Activated CD8-positive, alpha-beta T cell treated with anti-CD3 and anti-CD28 coated beads for 36 hours (primary cell): Measurements from ENCODE around the gene IL13RA1. TPM values are rescaled to one million over a fixed set of nuclear protein-coding genes. Genes with fewer than 3 reads are reported as not detected.
"Not testable (repeated sequence)": the region's sequence is repeated elsewhere in the genome, so short reads cannot be mapped to it uniquely, and the experiment has no call there.

Experiments
- ATAC-seq: fragments of 200-7000 bp; cut with Tn5 transposase; one replicate; pipeline ENCODE4 v1.10.0; 2021; ENCODE audit warnings: mild to moderate bottlenecking, moderate library complexity
- CTCF ChIA-PET: fragments of 350-600 bp; sonication (Branson Sonifier 250); formaldehyde crosslinking; loops from one replicate; lab custom pipeline; 2021; ENCODE audit warnings: antibody characterized with exemption; lab: Charles Lee
- POLR2A ChIA-PET: fragments of 350-600 bp; sonication (Branson Sonifier 250); formaldehyde crosslinking; loops from one replicate; lab custom pipeline; 2021; ENCODE audit warnings: antibody characterized with exemption; lab: Charles Lee
- DNase-seq: peaks from one replicate; pipeline ENCODE4 v3.0.0-alpha.2; 2020
- H3K27ac Mint-ChIP-seq: one replicate; pipeline ENCODE4 v1.8.0; 2021; ENCODE audit warnings: mild to moderate bottlenecking, mixed read lengths
- H3K27me3 Mint-ChIP-seq: one replicate; pipeline ENCODE4 v1.8.0; 2021; ENCODE audit warnings: mixed read lengths
- H3K36me3 Mint-ChIP-seq: one replicate; pipeline ENCODE4 v1.8.0; 2021; ENCODE audit warnings: low read depth, mixed read lengths
- H3K4me1 Mint-ChIP-seq: one replicate; pipeline ENCODE4 v1.8.0; 2021; ENCODE audit warnings: low read depth, mixed read lengths
- H3K4me3 Mint-ChIP-seq: one replicate; pipeline ENCODE4 v1.8.0; 2021; ENCODE audit warnings: mild to moderate bottlenecking, moderate library complexity, mixed read lengths
- H3K9me3 Mint-ChIP-seq: one replicate; pipeline ENCODE4 v1.8.0; 2021; ENCODE audit warnings: mixed read lengths
- CTCF ChIP-seq: fragments of 200-600 bp; IDR thresholded peaks from one replicate; pipeline ENCODE4 v1.8.0; 2022; ENCODE audit warnings: antibody characterized with exemption, mild to moderate bottlenecking
- intact Hi-C: fragments of 100-400 bp; cut with micrococcal nuclease; formaldehyde crosslinking; loops from one replicate; pipeline ENCODE4 v1.10.0; 2022
- total RNA-seq, 2 experiments: library from RNA; stranded (reverse); gene quantifications; one replicate each; pipeline ENCODE4 v1.2.3, GENCODE V29; 2021

Gene IL13RA1
- total RNA-seq, 2 experiments from 2014 or later: 0.18 TPM; not detected in 1

GRCh38 chrX:118706681-118707080, 20.7 kb upstream of the IL13RA1 start:
- intact Hi-C loops: no loop called here
- no peaks in the 10 kb centered on the region for H3K27me3 Mint-ChIP-seq
- H3K4me1 Mint-ChIP-seq: peaks cover 7% of the 10 kb centered on the region
- H3K27ac Mint-ChIP-seq: no peak overlapping the region
- ChIA-PET POLR2A (no interaction called here), CTCF (interaction anchor here (0.7 kb wide), 1 partner anchor 235 kb away, joined by 3 read pairs; no protein-coding TSS in a partner anchor)
- H3K4me3 Mint-ChIP-seq: no peak overlapping the region
- H3K9me3 Mint-ChIP-seq: no peaks in the 10 kb centered on the region
- no peak for ATAC-seq
- TF ChIP-seq CTCF: no peak
- DNase-seq: no peak
- no peaks in the 10 kb centered on the region for H3K36me3 Mint-ChIP-seq

- H3K4me3 Mint-ChIP-seq: no peak overlapping the region
- ChIA-PET CTCF (no interaction called here), POLR2A (no interaction called here)
- no peak for ATAC-seq
- no peak overlapping the region for H3K27ac Mint-ChIP-seq
- no peak for TF ChIP-seq CTCF
- H3K9me3 Mint-ChIP-seq: no peaks in the 10 kb centered on the region
- no peaks in the 10 kb centered on the region for H3K4me1 Mint-ChIP-seq
- intact Hi-C loops: no loop called here
- no peaks in the 10 kb centered on the region for H3K36me3 Mint-ChIP-seq
- peaks cover 3% of the 10 kb centered on the region for H3K27me3 Mint-ChIP-seq
- no peak for DNase-seq
These were observed 12.9 kb upstream of the IL13RA1 start for GRCh38 chrX:118714521-118714920.

GRCh38 chrX:118715917-118716316, 11.5 kb upstream of the IL13RA1 start:
- intact Hi-C loops, H3K36me3 Mint-ChIP-seq, H3K9me3 Mint-ChIP-seq, ATAC-seq, H3K27me3 Mint-ChIP-seq, CTCF ChIA-PET, H3K4me3 Mint-ChIP-seq, H3K4me1 Mint-ChIP-seq, H3K27ac Mint-ChIP-seq: not testable (repeated sequence)
- peak; percentile 1 for DNase-seq
- POLR2A ChIA-PET: interaction anchor here (0.6 to 1.3 kb wide), 2 partner anchors 18 to 80 kb away, joined by 3 read pairs; no protein-coding TSS in a partner anchor

- H3K27ac Mint-ChIP-seq, H3K36me3 Mint-ChIP-seq, ATAC-seq, CTCF ChIA-PET, H3K9me3 Mint-ChIP-seq, H3K27me3 Mint-ChIP-seq, intact Hi-C loops, H3K4me3 Mint-ChIP-seq, H3K4me1 Mint-ChIP-seq, DNase-seq: not testable (repeated sequence)
- POLR2A ChIA-PET: interaction anchor here (1.3 kb wide), 1 partner anchor 79 kb away, joined by 3 read pairs; no protein-coding TSS in a partner anchor
These were observed 10.6 kb upstream of the IL13RA1 start for GRCh38 chrX:118716833-118717232.

- H3K4me1 Mint-ChIP-seq: no peaks in the 10 kb centered on the region
- intact Hi-C loops: no loop called here
- DNase-seq (no peak), ATAC-seq (no peak)
- no peak for TF ChIP-seq CTCF
- ChIA-PET CTCF (no interaction called here), POLR2A (no interaction called here)
- H3K27me3 Mint-ChIP-seq: peaks cover 5% of the 10 kb centered on the region
- no peaks in the 10 kb centered on the region for H3K36me3 Mint-ChIP-seq
- no peaks in the 10 kb centered on the region for H3K9me3 Mint-ChIP-seq
- H3K4me3 Mint-ChIP-seq: no peak overlapping the region
- no peak overlapping the region for H3K27ac Mint-ChIP-seq
These were observed 9.6 kb upstream of the IL13RA1 start for GRCh38 chrX:118717678-118718391.

- H3K9me3 Mint-ChIP-seq: no peaks in the 10 kb centered on the region
- no peaks in the 10 kb centered on the region for H3K4me1 Mint-ChIP-seq
- no peaks in the 10 kb centered on the region for H3K36me3 Mint-ChIP-seq
- peaks cover 5% of the 10 kb centered on the region for H3K27me3 Mint-ChIP-seq
- POLR2A ChIA-PET: no interaction called here
- no peak overlapping the region for H3K27ac Mint-ChIP-seq
- intact Hi-C loops: no loop called here
- no peak for TF ChIP-seq CTCF
- no peak overlapping the region for H3K4me3 Mint-ChIP-seq
- ATAC-seq: no peak
- no peak for DNase-seq
- CTCF ChIA-PET: no interaction called here
These were observed 8.7 kb upstream of the IL13RA1 start for GRCh38 chrX:118718737-118719136.
